ENCODE data around the gene PSMB2.

DNA sequence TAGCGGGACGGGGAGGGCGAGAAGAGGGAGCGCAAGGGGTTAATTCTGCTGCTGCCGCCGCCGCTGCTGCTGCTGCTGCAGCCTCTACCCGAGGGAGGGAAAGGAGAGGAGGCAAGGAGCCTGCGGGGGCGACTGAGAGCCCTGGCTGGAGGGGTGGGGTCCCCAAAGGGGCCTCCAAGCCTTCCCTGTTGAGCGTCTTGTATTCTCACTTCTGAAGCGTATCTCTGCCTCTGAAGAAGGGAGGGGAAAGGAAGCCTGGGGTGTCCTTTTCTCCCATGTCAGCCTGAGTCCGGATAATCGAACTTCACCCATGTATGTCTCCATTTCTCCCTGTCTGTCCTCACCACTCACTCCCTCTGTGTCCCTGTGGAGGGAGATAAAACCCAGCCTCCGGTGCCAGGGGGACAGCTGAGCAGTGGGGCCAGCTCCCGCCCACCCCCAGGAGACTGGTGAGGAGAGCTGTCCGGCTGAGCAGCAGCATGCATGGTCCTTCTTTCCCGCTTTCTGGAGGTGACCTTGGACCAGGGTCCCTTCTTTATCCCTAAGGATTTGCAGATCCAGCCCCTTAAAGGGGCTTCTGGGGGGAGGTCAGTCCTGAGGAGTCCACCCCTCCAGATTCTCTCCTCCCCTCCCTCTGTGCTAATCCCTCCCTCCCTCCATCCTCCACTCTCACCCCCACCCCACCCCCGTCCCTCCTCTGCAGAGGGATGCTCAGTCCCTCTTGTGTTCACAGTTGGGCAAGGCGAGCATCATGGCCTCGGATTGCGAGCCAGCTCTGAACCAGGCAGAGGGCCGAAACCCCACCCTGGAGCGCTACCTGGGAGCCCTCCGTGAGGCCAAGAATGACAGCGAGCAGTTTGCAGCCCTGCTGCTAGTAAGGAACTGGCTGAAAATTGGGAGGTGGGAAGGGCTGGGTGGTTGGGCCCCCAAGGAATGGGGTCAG lies 82.7 kb downstream of the PSMB2 start:
- TF ChIP-seq, protein P1, sequence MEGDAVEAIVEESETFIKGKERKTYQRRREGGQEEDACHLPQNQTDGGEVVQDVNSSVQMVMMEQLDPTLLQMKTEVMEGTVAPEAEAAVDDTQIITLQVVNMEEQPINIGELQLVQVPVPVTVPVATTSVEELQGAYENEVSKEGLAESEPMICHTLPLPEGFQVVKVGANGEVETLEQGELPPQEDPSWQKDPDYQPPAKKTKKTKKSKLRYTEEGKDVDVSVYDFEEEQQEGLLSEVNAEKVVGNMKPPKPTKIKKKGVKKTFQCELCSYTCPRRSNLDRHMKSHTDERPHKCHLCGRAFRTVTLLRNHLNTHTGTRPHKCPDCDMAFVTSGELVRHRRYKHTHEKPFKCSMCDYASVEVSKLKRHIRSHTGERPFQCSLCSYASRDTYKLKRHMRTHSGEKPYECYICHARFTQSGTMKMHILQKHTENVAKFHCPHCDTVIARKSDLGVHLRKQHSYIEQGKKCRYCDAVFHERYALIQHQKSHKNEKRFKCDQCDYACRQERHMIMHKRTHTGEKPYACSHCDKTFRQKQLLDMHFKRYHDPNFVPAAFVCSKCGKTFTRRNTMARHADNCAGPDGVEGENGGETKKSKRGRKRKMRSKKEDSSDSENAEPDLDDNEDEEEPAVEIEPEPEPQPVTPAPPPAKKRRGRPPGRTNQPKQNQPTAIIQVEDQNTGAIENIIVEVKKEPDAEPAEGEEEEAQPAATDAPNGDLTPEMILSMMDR (IDR thresholded peaks at IDR 0.05; ENCODE audit: insufficient read depth, low read length): no peak
- TF ChIP-seq POLR2AphosphoS5 (IDR thresholded peaks at IDR 0.05; ENCODE audit: low read depth): no peak

All from HL-60 (cell line).